Measurements from ENCODE around the gene RBP5.

Gene RBP5

GRCh38 chr12:7144414-7145120 lies 15.9 kb upstream of the RBP5 start:
- peak; percentile 67 for TF ChIP-seq CTCF (IDR thresholded peaks at IDR 0.05)

GRCh38 chr12:7143564-7143963 lies 14.9 kb upstream of the RBP5 start:
- TF ChIP-seq CTCF (IDR thresholded peaks at IDR 0.05), result no peak

GRCh38 chr12:7142809-7143465 lies 14.2 kb upstream of the RBP5 start:
- TF ChIP-seq CTCF (IDR thresholded peaks at IDR 0.05), result no peak

- TF ChIP-seq CTCF (IDR thresholded peaks at IDR 0.05), result peak; percentile 79
Measured at GRCh38 chr12:7142056-7142644, 13.5 kb upstream of the RBP5 start.

- no peak for TF ChIP-seq CTCF (IDR thresholded peaks at IDR 0.05)
Measured at GRCh38 chr12:7141351-7142005, 12.8 kb upstream of the RBP5 start.

- TF ChIP-seq CTCF (IDR thresholded peaks at IDR 0.05), result no peak
Measured at GRCh38 chr12:7139200-7139599, 10.5 kb upstream of the RBP5 start.

GRCh38 chr12:7137908-7138307 lies 9.2 kb upstream of the RBP5 start:
- no peak for TF ChIP-seq CTCF (IDR thresholded peaks at IDR 0.05)

All from LNCAP (cell line).